Muscle layer of duodenum (tissue), 2 donors: Measurements from ENCODE around the gene ZNF649.

Experiments used
- H3K27ac ChIP-seq: one replicate; pipeline ENCODE4 v1.7.0; 2013; ENCODE audit warnings: mild to moderate bottlenecking, low read length
- H3K27me3 ChIP-seq: one replicate; pipeline ENCODE4 v1.7.0; 2013; ENCODE audit warnings: low read depth, mild to moderate bottlenecking, control low read depth, low read length
- H3K36me3 ChIP-seq, 2 donors: one replicate each; pipeline ENCODE4 v1.7.0; 2013; ENCODE audit warnings: low read length in 2 of 2, control low read depth in 1 of 2, mild to moderate bottlenecking in 1 of 2; ENCODE audit not compliant: insufficient read depth in 2 of 2, control insufficient read depth in 1 of 2
- H3K4me1 ChIP-seq, 2 donors: one replicate each; pipeline ENCODE4 v1.7.0; 2013; ENCODE audit warnings: low read length in 2 of 2, mild to moderate bottlenecking in 2 of 2, control low read depth in 1 of 2, moderate library complexity in 1 of 2; ENCODE audit not compliant: insufficient read depth in 2 of 2, control insufficient read depth in 1 of 2
- H3K4me3 ChIP-seq, 2 donors: one replicate each; pipeline ENCODE4 v1.7.0; 2013; ENCODE audit warnings: low read length in 2 of 2, low read depth in 1 of 2, mild to moderate bottlenecking in 1 of 2
- H3K9me3 ChIP-seq, 2 donors: one replicate each; pipeline ENCODE4 v1.7.0; 2013; ENCODE audit warnings: low read length in 2 of 2, control low read depth in 1 of 2, mild to moderate bottlenecking in 1 of 2; ENCODE audit not compliant: control insufficient read depth in 1 of 2
- donor health status: healthy.

The ZNF649 gene

GRCh38 chr19:51887522-51888498 lies 17.0 kb downstream of the ZNF649 start, which contains the start of gene ZNF577:
Gene ZNF577, minus strand, starts transcription at chr19:51887951. Its CDS starts 7,569 bp downstream, at chr19:51880382.
- Histone ChIP-seq H3K27ac (peak within 1 kb of the TSS; percentile 71), H3K9me3 (peaks cover 45 to 51% of the 10 kb centered on the region in 2 donors), H3K27me3 (no peaks in the 10 kb centered on the region), H3K4me1 (peaks cover 0 to 7% of the 10 kb centered on the region in 2 donors), H3K36me3 (peaks cover 20 to 43% of the 10 kb centered on the region in 2 donors), H3K4me3 (peak within 1 kb of the TSS; percentile 69 to 72)

DNA sequence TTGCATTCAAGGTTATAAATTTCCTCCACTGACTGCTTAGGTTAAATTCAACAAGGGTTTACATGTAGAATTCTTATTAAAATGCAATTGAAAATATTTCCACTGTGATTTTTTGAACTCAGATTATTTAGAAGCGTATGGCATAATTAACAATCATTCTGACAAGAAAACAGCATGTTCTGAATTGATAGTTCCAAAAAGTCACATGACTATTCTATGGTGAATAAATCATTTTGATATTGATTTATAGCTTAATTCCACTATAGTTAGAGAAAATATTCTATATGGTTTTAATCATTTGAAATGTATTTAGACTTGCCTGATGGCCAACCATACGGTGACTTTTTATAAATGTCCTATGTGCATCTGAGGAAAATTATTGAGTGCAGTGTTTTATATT lies 20.1 kb downstream of the ZNF649 start:
- H3K4me3 ChIP-seq = no peak overlapping the region
- peaks cover 27 to 37% of the 10 kb centered on the region in 2 donors for H3K9me3 ChIP-seq
- peaks cover 12 to 29% of the 10 kb centered on the region in 2 donors for H3K36me3 ChIP-seq
- peaks cover 0 to 7% of the 10 kb centered on the region in 2 donors for H3K4me1 ChIP-seq
- no peaks in the 10 kb centered on the region for H3K27me3 ChIP-seq
- H3K27ac ChIP-seq = no peak overlapping the region

DNA sequence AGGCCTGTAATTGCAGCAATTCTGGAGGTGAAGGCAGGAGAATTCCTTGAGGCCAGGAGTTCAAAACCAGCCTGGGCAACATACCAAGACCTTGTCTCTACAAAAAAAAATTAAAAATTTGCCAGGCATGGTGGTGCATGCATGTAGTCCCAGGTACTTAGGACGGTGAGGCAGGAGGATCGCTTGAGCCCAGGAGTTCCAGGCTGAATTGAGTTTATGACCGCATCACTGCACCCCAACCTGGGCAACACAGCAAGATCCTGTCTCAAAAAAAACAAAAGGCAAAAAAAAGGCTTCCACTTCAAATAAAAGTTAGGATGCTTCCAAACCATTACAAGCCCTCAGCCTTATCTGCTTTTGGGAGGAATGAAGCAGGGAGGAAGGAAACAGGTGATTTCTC lies 22.3 kb downstream of the ZNF649 start:
- Histone ChIP-seq H3K4me3 (no peak overlapping the region), H3K4me1 (peaks cover 0 to 7% of the 10 kb centered on the region in 2 donors), H3K27ac (no peak overlapping the region), H3K36me3 (peaks cover 19 to 38% of the 10 kb centered on the region in 2 donors), H3K27me3 (no peaks in the 10 kb centered on the region), H3K9me3 (peaks cover 19 to 21% of the 10 kb centered on the region in 2 donors)

DNA sequence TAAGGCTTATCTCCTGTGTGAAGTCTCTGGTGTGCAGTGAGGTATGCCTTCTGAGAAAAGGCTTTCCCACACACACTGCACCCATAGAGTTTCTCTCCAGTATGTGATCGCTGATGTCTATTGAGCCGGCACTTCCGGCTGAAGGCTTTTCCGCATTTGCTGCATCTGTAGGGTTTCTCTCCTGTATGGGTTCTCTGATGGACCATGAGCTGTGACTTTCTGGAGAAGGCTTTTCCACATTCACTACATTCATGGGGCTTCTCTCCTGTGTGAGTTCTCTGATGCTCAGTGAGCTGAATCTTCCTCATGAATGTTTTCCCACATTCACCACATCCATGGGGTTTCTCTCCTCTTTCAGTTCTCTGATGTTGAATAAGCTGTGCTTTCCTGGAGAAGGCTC lies 31.7 kb downstream of the ZNF649 start:
- H3K4me3 ChIP-seq = peak overlapping the region; percentile 4 to 34
- H3K4me1 ChIP-seq = no peaks in the 10 kb centered on the region
- peaks cover 34 to 67% of the 10 kb centered on the region in 2 donors for H3K36me3 ChIP-seq
- peaks cover 58 to 82% of the 10 kb centered on the region in 2 donors for H3K9me3 ChIP-seq
- no peak overlapping the region for H3K27ac ChIP-seq
- no peaks in the 10 kb centered on the region for H3K27me3 ChIP-seq

- H3K4me1 ChIP-seq = no peaks in the 10 kb centered on the region
- no peak overlapping the region for H3K27ac ChIP-seq
- H3K36me3 ChIP-seq = peaks cover 0 to 45% of the 10 kb centered on the region in 2 donors
- H3K4me3 ChIP-seq = peak overlapping the region; percentile 36 to 38
- H3K27me3 ChIP-seq = no peaks in the 10 kb centered on the region
- peaks cover 75 to 86% of the 10 kb centered on the region in 2 donors for H3K9me3 ChIP-seq
These were observed 42.8 kb downstream of the ZNF649 start for GRCh38 chr19:51861870-51862622.
